GM12872 (cell line): Measurements from ENCODE around the gene RBFOX2.

Source experiments
- CTCF ChIP-seq: IDR thresholded peaks from 3 replicates; pipeline ENCODE4 v1.5.1; 2011; ENCODE audit warnings: low read depth, mild to moderate bottlenecking, low read length, moderate library complexity; ENCODE audit not compliant: insufficient read depth

The RBFOX2 gene

GRCh38 chr22:36021606-36022153 lies 6.9 kb downstream of the RBFOX2 start:
- TF ChIP-seq CTCF = no peak

GRCh38 chr22:36017651-36018091 lies 11.0 kb downstream of the RBFOX2 start:
- no peak for TF ChIP-seq CTCF

DNA sequence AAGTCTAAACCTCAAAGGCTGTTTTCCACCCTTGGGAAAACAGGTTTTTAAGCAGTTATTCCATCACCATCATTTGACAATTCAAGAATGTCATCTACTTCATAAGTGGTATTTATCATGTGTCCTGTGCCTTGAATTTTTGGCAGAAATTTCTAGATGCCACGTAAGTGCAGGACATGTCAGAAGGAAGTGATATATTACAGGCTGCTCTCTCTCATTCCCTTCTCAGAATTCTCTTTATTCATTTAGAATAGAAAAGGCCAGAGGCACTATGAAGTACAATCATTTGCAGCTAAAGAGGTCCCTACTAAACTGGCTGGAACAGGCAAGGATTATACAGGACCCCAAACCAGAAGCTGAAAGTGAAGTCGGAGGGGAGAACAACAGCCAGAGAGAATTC lies 11.9 kb downstream of the RBFOX2 start:
- TF ChIP-seq CTCF = no peak

- no peak for TF ChIP-seq CTCF
These were observed 12.7 kb downstream of the RBFOX2 start for GRCh38 chr22:36015811-36016529.

DNA sequence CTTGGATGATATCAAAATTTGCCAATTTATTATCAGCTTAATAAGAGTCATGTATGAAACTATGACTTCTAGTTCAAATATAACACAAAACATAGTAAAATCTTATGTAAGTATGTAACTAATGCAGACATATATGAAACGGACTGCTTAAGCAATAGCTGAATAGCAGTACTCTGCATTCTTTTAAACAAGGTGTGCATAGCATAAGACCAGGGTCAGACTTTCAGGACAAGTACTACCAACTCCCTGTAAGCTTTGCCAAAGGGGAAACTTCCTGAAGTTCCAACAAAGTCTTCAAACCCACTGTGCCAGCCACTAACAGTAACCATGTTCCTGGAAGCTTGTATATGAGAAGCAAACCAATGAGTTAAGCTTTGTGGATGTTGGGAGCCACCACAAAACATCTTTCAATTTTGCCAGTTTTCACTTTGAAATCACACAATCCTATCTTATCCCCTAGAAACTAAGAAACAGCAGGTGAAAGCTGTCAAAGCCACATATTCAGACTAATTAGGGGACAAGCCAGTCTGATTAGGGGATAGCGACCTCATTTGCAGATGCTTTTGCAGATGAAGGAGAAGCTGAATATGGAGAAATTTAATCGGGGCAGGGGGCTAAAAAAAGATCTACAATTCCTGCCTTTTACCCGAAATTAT lies 13.3 kb downstream of the RBFOX2 start:
- no peak for TF ChIP-seq CTCF

DNA sequence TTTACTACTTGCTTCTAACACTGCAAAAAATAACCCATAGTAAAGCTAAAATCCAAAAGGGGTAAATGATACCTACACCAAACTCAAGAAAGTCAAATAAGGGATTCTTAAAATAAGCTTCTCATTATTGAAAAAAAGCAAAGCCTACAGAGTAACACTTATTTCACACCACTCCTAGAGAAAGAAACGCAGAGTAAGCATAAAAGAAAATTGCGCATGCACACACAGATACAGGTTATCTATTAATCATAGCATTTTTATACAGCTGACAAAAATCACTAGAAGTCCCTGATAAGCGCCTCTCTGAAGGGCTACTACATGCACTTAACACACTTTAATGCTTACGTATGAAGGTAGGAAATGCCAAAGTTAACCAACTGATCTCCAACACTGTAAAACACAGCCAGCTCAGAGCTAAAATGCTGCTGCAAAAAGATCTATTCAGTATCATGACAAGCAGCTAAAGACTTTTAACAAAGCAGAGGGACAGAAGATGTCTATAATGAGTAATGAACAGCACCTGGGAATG lies 14.0 kb downstream of the RBFOX2 start:
- no peak for TF ChIP-seq CTCF

- no peak for TF ChIP-seq CTCF
These were observed 16.3 kb downstream of the RBFOX2 start for GRCh38 chr22:36012332-36012731.
